PC-9 (cell line): ENCODE results near the gene POLDIP2. TPM values are rescaled to one million over a fixed set of nuclear protein-coding genes. Genes with fewer than 3 reads are reported as not detected.

Experiments used
- BruUV-seq: library from RNA; stranded (reverse); fragments of 400-500 nt; replicated peaks from 2 replicates; lab custom pipeline; 2021; lab: Mats Ljungman, UMichigan
- CTCF ChIA-PET: fragments of 300-600 bp; sonication (Branson Sonifier 250); formaldehyde crosslinking; loops from one replicate; lab custom pipeline; 2022; ENCODE audit warnings: antibody characterized with exemption; lab: Charles Lee
- POLR2A ChIA-PET: fragments of 300-600 bp; sonication (Branson Sonifier 250); formaldehyde crosslinking; loops from one replicate; lab custom pipeline; 2022; ENCODE audit warnings: antibody characterized with exemption; ENCODE audit not compliant: unreplicated experiment; lab: Charles Lee
- DNase-seq, 2 experiments: peaks; one replicate each; pipeline versions ENCODE4 v3.0.0 to v3.0.0-alpha.2; 2015 to 2022; ENCODE audit warnings: mixed read lengths in 1 of 2
- H2AFZ ChIP-seq: fragments of 200-600 bp; sonication (generic); 2 replicates; pipeline ENCODE4 v1.8.1; 2017; ENCODE audit warnings: antibody characterized with exemption
- H3F3A ChIP-seq: fragments of 200-600 bp; sonication (generic); 2 replicates; pipeline ENCODE4 v1.8.1; 2017; ENCODE audit warnings: antibody characterized with exemption, mild to moderate bottlenecking, low read depth; ENCODE audit not compliant: insufficient read depth
- H3K27ac ChIP-seq: fragments of 200-600 bp; sonication (generic); 2 replicates; pipeline ENCODE4 v1.6.1; 2016; ENCODE audit warnings: mixed run types
- H3K27me3 ChIP-seq: fragments of 200-600 bp; sonication (generic); 2 replicates; pipeline ENCODE4 v1.6.1; 2016; ENCODE audit warnings: low read depth, mixed run types; ENCODE audit not compliant: insufficient read depth
- H3K36me3 ChIP-seq: fragments of 200-600 bp; sonication (generic); 2 replicates; pipeline ENCODE4 v1.6.1; 2016; ENCODE audit warnings: low read depth, mixed run types
- H3K4me1 ChIP-seq: fragments of 200-600 bp; sonication (generic); replicated peaks from 2 replicates; pipeline ENCODE4 v1.6.1; 2016; ENCODE audit warnings: mixed run types; ENCODE audit not compliant: insufficient read depth
- H3K4me2 ChIP-seq: fragments of 200-600 bp; sonication (generic); 2 replicates; pipeline ENCODE4 v1.6.1; 2017; ENCODE audit warnings: mixed run types
- H3K4me3 ChIP-seq: fragments of 200-600 bp; sonication (generic); 2 replicates; pipeline ENCODE4 v1.6.1; 2016; ENCODE audit warnings: mixed run types
- H3K79me2 ChIP-seq: fragments of 200-600 bp; sonication (generic); 2 replicates; pipeline ENCODE4 v1.6.1; 2017; ENCODE audit warnings: low read depth, mixed run types
- H3K9me2 ChIP-seq: fragments of 200-600 bp; sonication (generic); 2 replicates; pipeline ENCODE4 v1.8.1; 2017; ENCODE audit warnings: mild to moderate bottlenecking; ENCODE audit not compliant: insufficient read depth
- H3K9me3 ChIP-seq: fragments of 200-600 bp; sonication (generic); 2 replicates; pipeline ENCODE4 v1.8.1; 2016; ENCODE audit warnings: low read depth; ENCODE audit not compliant: insufficient read depth
- H4K20me1 ChIP-seq: fragments of 200-600 bp; sonication (generic); 2 replicates; pipeline ENCODE4 v1.8.1; 2017; ENCODE audit not compliant: insufficient read depth
- CTCF ChIP-seq: fragments of 200-600 bp; sonication (generic); conservative IDR thresholded peaks from 2 replicates; pipeline ENCODE4 v1.6.1; 2017; ENCODE audit warnings: mixed run types, antibody characterized with exemption, mild to moderate bottlenecking, moderate library complexity
- EZH2 ChIP-seq: fragments of 200-600 bp; sonication (generic); IDR thresholded peaks from 2 replicates; pipeline ENCODE4 v1.8.0; 2017; ENCODE audit warnings: antibody characterized with exemption, low read depth
- intact Hi-C: fragments of 100-400 bp; cut with micrococcal nuclease; formaldehyde crosslinking; loops from one replicate; pipeline ENCODE4 v1.10.0; 2022; ENCODE audit not compliant: unreplicated experiment
- total RNA-seq: library from RNA; stranded (reverse); gene quantifications from 2 replicates; pipeline ENCODE4 v1.2.3, GENCODE V29; 2021

The POLDIP2 gene
- total RNA-seq, 1 experiment from 2014 or later = 98.2 TPM

GRCh38 chr17:28328325-28328724 lies 29.0 kb downstream of the POLDIP2 start:
- Histone ChIP-seq H2AFZ (no peak overlapping the region), H3K27me3 (no peaks in the 10 kb centered on the region), H3K27ac (no peak overlapping the region), H3K4me1 (peaks cover 56% of the 10 kb centered on the region), H4K20me1 (no peaks in the 10 kb centered on the region), H3K36me3 (peaks cover 8% of the 10 kb centered on the region; the same call in 1 of the 2 replicates), H3K4me3 (no peak overlapping the region), H3F3A (peaks cover 8% of the 10 kb centered on the region; the same call in 1 of the 2 replicates), H3K79me2 (peaks cover 30% of the 10 kb centered on the region), H3K9me3 (no peaks in the 10 kb centered on the region), H3K9me2 (no peaks in the 10 kb centered on the region), H3K4me2 (no peak overlapping the region)
- TF ChIP-seq EZH2 = no peak
- no peak for TF ChIP-seq CTCF
- intact Hi-C loops = no loop called here
- ChIA-PET POLR2A (no interaction called here), CTCF (no interaction called here)
- no peak for DNase-seq
- BruUV-seq = no TSS peak

- ChIA-PET CTCF (no interaction called here), POLR2A (no interaction called here)
- Histone ChIP-seq H2AFZ (no peak overlapping the region), H4K20me1 (no peaks in the 10 kb centered on the region), H3K9me3 (no peaks in the 10 kb centered on the region), H3K27ac (no peak overlapping the region), H3K4me1 (peaks cover 62% of the 10 kb centered on the region), H3K79me2 (peaks cover 30% of the 10 kb centered on the region), H3F3A (peaks cover 8% of the 10 kb centered on the region; the same call in 1 of the 2 replicates), H3K4me3 (no peak overlapping the region), H3K4me2 (no peak overlapping the region), H3K27me3 (no peaks in the 10 kb centered on the region), H3K9me2 (no peaks in the 10 kb centered on the region), H3K36me3 (peaks cover 8% of the 10 kb centered on the region; the same call in 1 of the 2 replicates)
- TF ChIP-seq CTCF (no peak), EZH2 (no peak)
- no TSS peak for BruUV-seq
- no peak for DNase-seq
- intact Hi-C loops = loop anchor here (2.0 kb wide), 1 partner anchor 439 kb away; no protein-coding TSS in a partner anchor
These were observed 29.6 kb downstream of the POLDIP2 start for GRCh38 chr17:28327709-28328108.

GRCh38 chr17:28327031-28327607 lies 30.2 kb downstream of the POLDIP2 start:
- CTCF ChIA-PET = no interaction called here
- no peak for DNase-seq
- Histone ChIP-seq H3K27ac (no peak overlapping the region), H3K36me3 (peaks cover 8% of the 10 kb centered on the region; the same call in 1 of the 2 replicates), H3F3A (peaks cover 8% of the 10 kb centered on the region; the same call in 1 of the 2 replicates), H3K9me2 (no peaks in the 10 kb centered on the region), H3K4me1 (peaks cover 67% of the 10 kb centered on the region), H2AFZ (no peak overlapping the region), H3K27me3 (no peaks in the 10 kb centered on the region), H4K20me1 (no peaks in the 10 kb centered on the region), H3K79me2 (peaks cover 36% of the 10 kb centered on the region), H3K4me3 (no peak overlapping the region), H3K9me3 (no peaks in the 10 kb centered on the region), H3K4me2 (no peak overlapping the region; the same call in 1 of the 2 replicates)
- no peak for TF ChIP-seq EZH2
- no peak for TF ChIP-seq CTCF
- BruUV-seq = TSS peak; percentile 20
- intact Hi-C loops = loop anchor here (2.0 kb wide), 1 partner anchor 438 kb away; no protein-coding TSS in a partner anchor
- POLR2A ChIA-PET = interaction anchor here (1.4 kb wide), 1 partner anchor 8 kb away, joined by 5 read pairs; the partner anchor contains the start of genes IFT20 and TNFAIP1
